Measurements from ENCODE around the gene TENM3. TPM values are rescaled to one million over a fixed set of nuclear protein-coding genes. Genes with fewer than 3 reads are reported as not detected.

TENM3 gene
- total RNA-seq, 2 experiments from 2014 or later = not detected

DNA sequence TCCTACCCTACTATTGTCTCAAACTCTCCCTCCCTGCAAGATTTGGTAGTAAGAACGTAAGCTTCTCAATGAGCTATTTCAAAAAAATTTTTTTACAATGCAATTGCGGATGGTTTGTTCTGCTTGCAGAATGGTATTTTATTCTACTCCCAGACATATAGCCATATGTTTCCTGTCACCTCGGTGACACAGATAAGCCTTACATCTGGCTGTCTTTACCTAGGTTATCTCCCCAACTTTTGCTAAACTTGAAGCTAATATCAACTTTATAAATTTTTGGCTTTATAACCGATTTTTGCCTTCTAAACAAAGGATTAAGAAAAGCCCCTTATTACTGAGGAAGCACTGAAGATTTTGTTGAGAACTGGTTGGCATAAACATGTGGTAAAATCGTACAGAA, 331.5 kb downstream of the TENM3 start:
- DNase-seq (ENCODE audit: low spot score) = no peak
- CTCF ChIA-PET (ENCODE audit: unreplicated experiment) = no interaction called here
- no peak for TF ChIP-seq EZH2phosphoT487 (IDR thresholded peaks at IDR 0.05; ENCODE audit: borderline replicate concordance, low read depth, low read length)
- TF ChIP-seq, protein P1, sequence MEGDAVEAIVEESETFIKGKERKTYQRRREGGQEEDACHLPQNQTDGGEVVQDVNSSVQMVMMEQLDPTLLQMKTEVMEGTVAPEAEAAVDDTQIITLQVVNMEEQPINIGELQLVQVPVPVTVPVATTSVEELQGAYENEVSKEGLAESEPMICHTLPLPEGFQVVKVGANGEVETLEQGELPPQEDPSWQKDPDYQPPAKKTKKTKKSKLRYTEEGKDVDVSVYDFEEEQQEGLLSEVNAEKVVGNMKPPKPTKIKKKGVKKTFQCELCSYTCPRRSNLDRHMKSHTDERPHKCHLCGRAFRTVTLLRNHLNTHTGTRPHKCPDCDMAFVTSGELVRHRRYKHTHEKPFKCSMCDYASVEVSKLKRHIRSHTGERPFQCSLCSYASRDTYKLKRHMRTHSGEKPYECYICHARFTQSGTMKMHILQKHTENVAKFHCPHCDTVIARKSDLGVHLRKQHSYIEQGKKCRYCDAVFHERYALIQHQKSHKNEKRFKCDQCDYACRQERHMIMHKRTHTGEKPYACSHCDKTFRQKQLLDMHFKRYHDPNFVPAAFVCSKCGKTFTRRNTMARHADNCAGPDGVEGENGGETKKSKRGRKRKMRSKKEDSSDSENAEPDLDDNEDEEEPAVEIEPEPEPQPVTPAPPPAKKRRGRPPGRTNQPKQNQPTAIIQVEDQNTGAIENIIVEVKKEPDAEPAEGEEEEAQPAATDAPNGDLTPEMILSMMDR (conservative IDR thresholded peaks at IDR 0.05; ENCODE audit: low read length) = no peak
- intact Hi-C loops (cut with micrococcal nuclease; ENCODE audit: unreplicated experiment) = no loop called here
- Histone ChIP-seq H3K4me2 (ENCODE audit: low read length) (no peak overlapping the region), H3K4me1 (ENCODE audit: insufficient read depth, low read length, poor library complexity, severe bottlenecking) (no peaks in the 10 kb centered on the region), H3K36me3 (ENCODE audit: insufficient read depth, low read length) (no peaks in the 10 kb centered on the region), H3K4me3 (ENCODE audit: low read depth, low read length, poor library complexity, severe bottlenecking) (no peak overlapping the region), H2AFZ (ENCODE audit: low read length) (no peak overlapping the region), H3K9me3 (ENCODE audit: low read length) (no peaks in the 10 kb centered on the region), H3K9me2 (ENCODE audit: insufficient read depth, low read length) (no peaks in the 10 kb centered on the region), H4K20me1 (ENCODE audit: insufficient read depth, low read length) (no peaks in the 10 kb centered on the region), H3K27ac (ENCODE audit: low read depth, low read length, poor library complexity, severe bottlenecking) (no peak overlapping the region), H3K79me2 (ENCODE audit: insufficient read depth, low read depth, low read length) (no peaks in the 10 kb centered on the region)
- BruUV-seq (replicated peaks) = no TSS peak
- POLR2A ChIA-PET = interaction anchor here (0.6 kb wide), 1 partner anchor 1034 kb away, joined by 4 read pairs; no protein-coding TSS in a partner anchor

DNA sequence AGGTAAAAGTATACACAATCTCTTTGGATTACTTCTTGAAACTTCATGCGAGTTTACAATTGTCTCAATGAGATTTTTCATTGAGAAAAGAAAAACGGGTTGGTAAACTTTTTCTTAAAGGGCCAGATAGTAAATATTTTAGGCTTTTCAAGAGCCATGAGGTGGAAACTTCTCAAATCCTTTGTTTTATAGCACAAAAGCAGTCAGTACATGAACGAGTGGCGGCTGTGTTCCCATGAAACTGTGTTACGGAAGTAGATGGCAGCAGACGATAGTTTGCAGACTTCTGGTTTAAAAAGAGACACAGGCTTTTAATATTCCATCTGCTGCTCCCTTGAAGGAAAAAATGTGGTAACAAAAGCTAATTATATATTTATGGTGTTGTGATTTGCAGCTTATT, 332.0 kb downstream of the TENM3 start:
- TF ChIP-seq, protein P1 (conservative IDR thresholded peaks at IDR 0.05; ENCODE audit: low read length) = no peak
- TF ChIP-seq EZH2phosphoT487 (IDR thresholded peaks at IDR 0.05; ENCODE audit: borderline replicate concordance, low read depth, low read length) = no peak
- no peaks in the 10 kb centered on the region for H3K4me1 ChIP-seq (ENCODE audit: insufficient read depth, low read length, poor library complexity, severe bottlenecking)
- H3K36me3 ChIP-seq (ENCODE audit: insufficient read depth, low read length) = no peaks in the 10 kb centered on the region
- H2AFZ ChIP-seq (ENCODE audit: low read length) = no peak overlapping the region
- ChIA-PET CTCF (ENCODE audit: unreplicated experiment) (no interaction called here), POLR2A (interaction anchor here (0.6 kb wide), 1 partner anchor 1034 kb away, joined by 4 read pairs; no protein-coding TSS in a partner anchor)
- H3K4me2 ChIP-seq (ENCODE audit: low read length) = no peak overlapping the region
- H4K20me1 ChIP-seq (ENCODE audit: insufficient read depth, low read length) = no peaks in the 10 kb centered on the region
- no peaks in the 10 kb centered on the region for H3K9me3 ChIP-seq (ENCODE audit: low read length)
- no peak overlapping the region for H3K27ac ChIP-seq (ENCODE audit: low read depth, low read length, poor library complexity, severe bottlenecking)
- BruUV-seq (replicated peaks) = no TSS peak
- no peaks in the 10 kb centered on the region for H3K79me2 ChIP-seq (ENCODE audit: insufficient read depth, low read depth, low read length)
- intact Hi-C loops (cut with micrococcal nuclease; ENCODE audit: unreplicated experiment) = no loop called here
- DNase-seq (ENCODE audit: low spot score) = no peak
- no peaks in the 10 kb centered on the region for H3K9me2 ChIP-seq (ENCODE audit: insufficient read depth, low read length)
- no peak overlapping the region for H3K4me3 ChIP-seq (ENCODE audit: low read depth, low read length, poor library complexity, severe bottlenecking)

DNA sequence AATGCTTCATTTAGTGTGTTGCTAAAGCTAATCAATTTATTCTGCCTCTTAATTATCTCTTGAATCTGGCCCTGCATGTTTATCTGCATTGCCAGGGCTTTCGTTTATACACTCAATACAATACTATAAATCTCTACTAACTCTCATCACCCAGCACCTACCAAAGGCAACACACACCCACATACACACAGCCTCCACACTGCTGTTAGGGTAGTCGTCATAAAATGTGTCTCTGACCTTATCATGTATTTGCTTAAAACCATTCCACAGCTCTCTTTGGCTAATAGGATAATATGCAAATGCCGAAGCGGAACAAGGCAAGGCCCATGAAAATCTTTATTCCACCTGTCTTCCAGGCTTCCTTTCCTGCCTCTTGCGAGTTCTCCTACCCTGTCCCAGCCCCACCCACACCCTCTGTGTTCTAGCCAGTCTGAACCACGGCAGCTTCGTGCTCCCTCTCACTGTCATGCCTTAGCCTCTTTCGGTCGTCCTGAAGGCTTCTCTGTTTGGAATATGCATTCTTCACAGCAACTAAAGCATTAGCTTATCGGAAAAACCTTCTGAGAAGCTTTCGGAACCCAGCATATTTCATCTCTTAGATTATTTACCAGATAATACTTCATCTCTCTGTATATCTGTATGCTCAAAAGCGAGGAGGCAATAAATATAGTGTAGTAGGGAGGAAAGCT, 333.5 kb downstream of the TENM3 start:
- intact Hi-C loops (cut with micrococcal nuclease; ENCODE audit: unreplicated experiment) = no loop called here
- no peaks in the 10 kb centered on the region for H3K4me1 ChIP-seq (ENCODE audit: insufficient read depth, low read length, poor library complexity, severe bottlenecking)
- no TSS peak for BruUV-seq (replicated peaks)
- H3K79me2 ChIP-seq (ENCODE audit: insufficient read depth, low read depth, low read length) = no peaks in the 10 kb centered on the region
- H2AFZ ChIP-seq (ENCODE audit: low read length) = no peak overlapping the region
- no peaks in the 10 kb centered on the region for H3K36me3 ChIP-seq (ENCODE audit: insufficient read depth, low read length)
- H3K4me3 ChIP-seq (ENCODE audit: low read depth, low read length, poor library complexity, severe bottlenecking) = no peak overlapping the region
- H3K9me2 ChIP-seq (ENCODE audit: insufficient read depth, low read length) = no peaks in the 10 kb centered on the region
- no peaks in the 10 kb centered on the region for H4K20me1 ChIP-seq (ENCODE audit: insufficient read depth, low read length)
- H3K9me3 ChIP-seq (ENCODE audit: low read length) = no peaks in the 10 kb centered on the region
- ChIA-PET POLR2A (interaction anchor here (0.8 kb wide), 1 partner anchor 354 kb away, joined by 3 read pairs; no protein-coding TSS in a partner anchor), CTCF (ENCODE audit: unreplicated experiment) (no interaction called here)
- no peak overlapping the region for H3K4me2 ChIP-seq (ENCODE audit: low read length)
- DNase-seq (ENCODE audit: low spot score) = no peak
- TF ChIP-seq, protein P1 (conservative IDR thresholded peaks at IDR 0.05; ENCODE audit: low read length) = no peak
- H3K27ac ChIP-seq (ENCODE audit: low read depth, low read length, poor library complexity, severe bottlenecking) = no peak overlapping the region

Measured in OCI-LY7 (cell line).